Stimulated activated CD4-positive, alpha-beta T cell treated with anti-CD3 and anti-CD28 coated beads, Interleukin-1b, Interleukin-23, amount 100 ng/mL, for 24 hours (primary cell): Measurements from ENCODE around the gene RIC1.
"Not testable (repeated sequence)": the region's sequence is repeated elsewhere in the genome, so short reads cannot be mapped to it uniquely, and the experiment has no call there.

ENCODE experiments used
- DNase-seq, 4 experiments: peaks; one replicate each; pipeline ENCODE4 v3.0.0-alpha.2; 2020; ENCODE audit warnings: low read depth in 4 of 4, low spot score in 1 of 4

The RIC1 gene

GRCh38 chr9:5783982-5784381, 155.1 kb downstream of the RIC1 start:
- DNase-seq: no peak

- no peak for DNase-seq
Observed at GRCh38 chr9:5784526-5785315, 155.8 kb downstream of the RIC1 start.

- no peak for DNase-seq
Observed at GRCh38 chr9:5786370-5787127, 157.6 kb downstream of the RIC1 start.

GRCh38 chr9:5787220-5787619, 158.3 kb downstream of the RIC1 start:
- DNase-seq: no peak

GRCh38 chr9:5787759-5788302, 158.9 kb downstream of the RIC1 start:
- no peak for DNase-seq

- no peak for DNase-seq
Observed at GRCh38 chr9:5789489-5789888, 160.6 kb downstream of the RIC1 start.

- DNase-seq: no peak
Observed at GRCh38 chr9:5790923-5791322, 162.0 kb downstream of the RIC1 start.

GRCh38 chr9:5791870-5792269, 163.0 kb downstream of the RIC1 start:
- no peak for DNase-seq

- no peak for DNase-seq
Observed at GRCh38 chr9:5793812-5794211, 164.9 kb downstream of the RIC1 start.

GRCh38 chr9:5796298-5796697, 167.4 kb downstream of the RIC1 start:
- no peak for DNase-seq

- DNase-seq: no peak
Observed at GRCh38 chr9:5798581-5798980, 169.7 kb downstream of the RIC1 start.

- no peak for DNase-seq
Observed at GRCh38 chr9:5799314-5799713, 170.4 kb downstream of the RIC1 start.

- not testable (repeated sequence) for DNase-seq
Observed at GRCh38 chr9:5800378-5800777, 171.5 kb downstream of the RIC1 start.

GRCh38 chr9:5800969-5801738, 172.2 kb downstream of the RIC1 start:
- DNase-seq: no peak

- no peak for DNase-seq
Observed at GRCh38 chr9:5801739-5802113, 172.8 kb downstream of the RIC1 start.

- DNase-seq: no peak
Observed at GRCh38 chr9:5805478-5805877, 176.6 kb downstream of the RIC1 start.

GRCh38 chr9:5811751-5812150, 182.8 kb downstream of the RIC1 start:
- no peak for DNase-seq

- DNase-seq: no peak
Observed at GRCh38 chr9:5813824-5814223, 184.9 kb downstream of the RIC1 start.

GRCh38 chr9:5815461-5815860, 186.6 kb downstream of the RIC1 start:
- no peak for DNase-seq

- no peak for DNase-seq
Observed at GRCh38 chr9:5817862-5818261, 189.0 kb downstream of the RIC1 start.

GRCh38 chr9:5818424-5819142, 189.7 kb downstream of the RIC1 start:
- DNase-seq: no peak
